RWPE1 (cell line): ENCODE data around the gene DCST2.

Source experiments
- CTCF ChIA-PET: fragments of 350-600 bp; sonication (Branson Sonifier 250); formaldehyde crosslinking; extraction: SDS; loops from one replicate; lab custom pipeline; 2021; lab: Yijun Ruan, JAX
- POLR2A ChIA-PET: fragments of 400-600 bp; formaldehyde crosslinking; extraction: SDS; loops from one replicate; lab custom pipeline; 2020; ENCODE audit warnings: antibody characterized with exemption; ENCODE audit not compliant: low non-redundant PET; lab: Yijun Ruan, JAX
- DNase-seq: peaks from one replicate; pipeline ENCODE4 v3.0.0; 2012; ENCODE audit warnings: low spot score
- H3K27ac ChIP-seq: fragments of 450-650 bp; 2 replicates; pipeline ENCODE4 v1.5.1; 2017
- CTCF ChIP-seq: fragments of 450-650 bp; conservative IDR thresholded peaks from 2 replicates; pipeline ENCODE4 v1.5.1; 2017; ENCODE audit warnings: low read depth, mild to moderate bottlenecking

DCST2 gene

GRCh38 chr1:155030899-155031298 is 2.7 kb downstream of the DCST2 start:
- DNase-seq: no peak
- ChIA-PET POLR2A (no interaction called here), CTCF (no interaction called here)
- no peak overlapping the region for H3K27ac ChIP-seq
- TF ChIP-seq CTCF: no peak

DNA sequence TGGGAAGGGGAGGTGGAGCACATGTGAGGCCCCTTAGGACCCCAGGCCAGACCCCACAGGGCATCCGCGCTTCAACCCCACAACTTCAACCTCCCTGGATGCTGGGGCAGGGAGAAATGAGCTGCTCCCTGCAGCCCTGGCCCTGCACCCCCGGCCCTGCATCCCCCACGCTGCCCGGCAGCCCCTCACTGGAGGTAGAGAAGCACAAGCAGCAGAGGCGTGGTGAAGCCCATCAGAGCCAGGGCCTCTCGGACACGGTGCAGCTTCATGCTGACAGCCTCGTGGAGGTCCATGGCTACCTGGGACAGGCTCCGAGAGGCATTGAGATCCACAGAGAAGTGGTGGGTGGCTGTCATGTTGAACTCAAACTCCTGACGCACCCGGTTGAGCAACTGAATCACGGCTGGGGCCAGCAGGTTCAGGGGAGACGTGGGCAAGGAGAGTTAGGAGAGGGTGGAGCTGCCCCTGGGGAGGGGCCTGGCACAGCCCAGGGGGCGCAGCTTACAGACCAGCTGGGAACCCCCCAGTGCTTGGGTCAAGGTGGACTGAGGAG is 3.3 kb downstream of the DCST2 start:
- no peak for DNase-seq
- no peak for TF ChIP-seq CTCF
- ChIA-PET CTCF (no interaction called here), POLR2A (no interaction called here)
- H3K27ac ChIP-seq: no peak overlapping the region

DNA sequence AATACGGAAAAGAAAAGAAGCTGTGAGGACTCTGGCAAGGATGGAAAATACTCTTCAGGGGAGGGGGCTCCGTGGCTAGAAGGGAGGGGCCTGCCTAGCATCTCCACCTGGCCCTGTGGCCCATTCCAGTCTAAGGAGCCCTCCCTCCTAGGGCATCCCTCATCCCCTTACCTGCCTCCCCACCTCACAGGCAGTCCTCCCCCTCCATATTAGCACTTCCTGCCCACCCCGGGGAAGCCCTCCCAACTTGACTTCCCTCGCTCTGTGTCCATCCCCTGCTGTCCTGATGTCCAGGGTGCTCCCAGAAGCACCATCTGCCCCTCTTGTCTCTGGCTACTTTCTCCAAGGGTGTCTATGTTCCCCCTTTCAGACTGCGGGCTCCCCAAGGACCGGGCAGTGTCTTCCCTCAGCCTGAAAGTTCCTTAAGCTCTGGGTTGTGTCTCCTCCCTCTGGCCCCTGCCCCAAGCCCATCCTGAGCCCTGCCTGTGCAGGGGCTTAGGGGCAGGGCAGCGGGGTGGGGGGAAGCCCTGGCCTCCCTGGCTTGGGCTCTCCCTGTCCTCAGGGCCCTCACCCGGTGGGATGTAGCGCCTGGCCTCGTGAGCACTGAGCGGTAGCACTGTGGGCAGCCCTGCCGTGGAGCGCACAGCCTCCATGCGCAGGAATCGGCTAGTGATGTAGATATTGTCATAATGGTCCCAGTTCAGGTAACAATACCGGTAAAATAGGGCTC is 3.9 kb downstream of the DCST2 start:
- ChIA-PET POLR2A (no interaction called here), CTCF (no interaction called here)
- no peak for TF ChIP-seq CTCF
- DNase-seq: no peak
- H3K27ac ChIP-seq: no peak overlapping the region

DNA sequence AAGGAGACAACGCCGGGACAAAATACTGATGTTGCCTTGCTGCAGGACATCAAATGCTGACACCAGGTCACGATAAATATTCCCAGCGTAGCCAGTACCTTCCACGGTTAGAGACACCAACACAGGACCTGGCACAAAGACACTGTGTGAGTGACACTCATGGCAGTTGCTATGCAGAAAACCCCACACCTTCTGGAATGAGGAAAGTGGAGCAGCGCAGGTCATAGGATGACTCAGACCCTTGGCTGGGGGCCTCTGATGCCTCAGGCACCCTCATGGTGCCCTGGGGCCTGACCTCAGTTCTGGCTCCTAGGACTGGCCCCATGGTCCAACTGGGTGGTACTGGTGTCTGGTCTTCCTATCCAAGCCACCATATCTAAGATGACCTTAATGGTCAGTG is 7.0 kb downstream of the DCST2 start:
- ChIA-PET CTCF (no interaction called here), POLR2A (no interaction called here)
- peak overlapping the region; percentile 26 for H3K27ac ChIP-seq
- no peak for TF ChIP-seq CTCF
- DNase-seq: no peak

DNA sequence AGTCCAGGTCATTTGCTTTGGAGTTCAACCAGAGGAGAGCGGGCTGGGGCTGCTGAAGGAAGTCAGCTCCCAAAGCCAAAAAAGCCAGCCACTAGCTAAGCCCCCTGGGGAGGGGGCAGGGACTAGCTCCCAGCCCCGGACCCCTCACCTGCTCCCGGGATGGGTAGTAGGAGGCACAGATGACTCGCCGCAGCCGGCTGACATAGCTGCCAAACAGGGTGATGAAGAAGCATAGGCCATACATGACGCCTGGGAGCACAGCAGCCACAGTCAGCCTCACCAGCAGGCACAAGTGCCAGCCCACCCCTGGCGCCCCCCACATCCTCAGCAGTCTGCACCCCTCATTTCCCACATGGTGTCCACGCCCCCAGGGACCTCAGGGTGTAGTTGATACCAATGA is 7.4 kb downstream of the DCST2 start:
- CTCF ChIA-PET: interaction anchor here (0.6 to 0.8 kb wide), 2 partner anchors 34 to 429 kb away, joined by 3 read pairs; no protein-coding TSS in a partner anchor
- no peak for TF ChIP-seq CTCF
- peak overlapping the region; percentile 26 for H3K27ac ChIP-seq
- POLR2A ChIA-PET: no interaction called here
- DNase-seq: no peak

GRCh38 chr1:155024315-155024714 is 9.3 kb downstream of the DCST2 start:
- POLR2A ChIA-PET: no interaction called here

More at GRCh38 chr1:155024315-155024714, 9.3 kb downstream of the DCST2 start:
- DNase-seq: no peak
- CTCF ChIA-PET: no interaction called here
- no peak overlapping the region for H3K27ac ChIP-seq
- TF ChIP-seq CTCF: no peak
